ENCODE measurements around the gene ESRP2. TPM values are rescaled to one million over a fixed set of nuclear protein-coding genes. Genes with fewer than 3 reads are reported as not detected.

The ESRP2 gene
- total RNA-seq (2014; rRNA removed; shearing (Covaris generic); ENCODE audit: low replicate concordance), result not detected in 2 replicates

GRCh38 chr16:68235887-68236136 lies at the start of gene ESRP2:
Gene ESRP2, minus strand, starts transcription at chr16:68236127. Its CDS starts 82 bp downstream, at chr16:68236045.
- Histone ChIP-seq H3K27ac (ENCODE audit: low read length) (peak within 1 kb of the TSS; percentile 53; the same call in 1 of the 2 replicates), H3K79me2 (ENCODE audit: low read length) (no peaks in the 10 kb centered on the region), H3K4me1 (ENCODE audit: low read length) (peaks cover 17% of the 10 kb centered on the region), H2AFZ (ENCODE audit: low read length) (0 out of 2 replicates have a peak within 1 kb of the TSS, but pooled peaks have one; percentile 51), H3K9ac (ENCODE audit: low read length) (peak within 1 kb of the TSS; percentile 80), H3K27me3 (ENCODE audit: low read length) (no peaks in the 10 kb centered on the region), H3K4me3 (ENCODE audit: low read length) (peak within 1 kb of the TSS; percentile 77), H3K4me2 (ENCODE audit: low read depth, low read length, poor library complexity, severe bottlenecking) (peak within 1 kb of the TSS; percentile 91), H4K20me1 (ENCODE audit: insufficient read depth, low read depth, low read length) (no peaks in the 10 kb centered on the region), H3K9me2 (replicated peaks; ENCODE audit: insufficient read depth, low read length) (no peaks in the 10 kb centered on the region), H3K9me3 (ENCODE audit: low read length) (no peaks in the 10 kb centered on the region), H3K36me3 (ENCODE audit: insufficient read depth, low read length) (no peaks in the 10 kb centered on the region)
- no peak for DNase-seq

GRCh38 chr16:68285683-68286082 lies 49.8 kb upstream of the ESRP2 start:
- no peaks in the 10 kb centered on the region for H3K27me3 ChIP-seq (ENCODE audit: low read length)
- peaks cover 100% of the 10 kb centered on the region for H3K4me1 ChIP-seq (ENCODE audit: low read length)
- peaks cover 8% of the 10 kb centered on the region; the same call in 1 of the 2 replicates for H4K20me1 ChIP-seq (ENCODE audit: insufficient read depth, low read depth, low read length)
- H2AFZ ChIP-seq (ENCODE audit: low read length), result no peak overlapping the region
- H3K36me3 ChIP-seq (ENCODE audit: insufficient read depth, low read length), result peaks cover 17% of the 10 kb centered on the region
- H3K27ac ChIP-seq (ENCODE audit: low read length), result peak overlapping the region; percentile 98
- H3K4me2 ChIP-seq (ENCODE audit: low read depth, low read length, poor library complexity, severe bottlenecking), result peak overlapping the region; percentile 85
- H3K4me3 ChIP-seq (ENCODE audit: low read length), result no peak overlapping the region
- no peaks in the 10 kb centered on the region for H3K9me2 ChIP-seq (replicated peaks; ENCODE audit: insufficient read depth, low read length)
- H3K9ac ChIP-seq (ENCODE audit: low read length), result peak overlapping the region; percentile 72; the same call in 1 of the 2 replicates
- H3K9me3 ChIP-seq (ENCODE audit: low read length), result no peaks in the 10 kb centered on the region
- DNase-seq, result no peak
- peaks cover 55% of the 10 kb centered on the region for H3K79me2 ChIP-seq (ENCODE audit: low read length)

GRCh38 chr16:68284847-68285246 lies 48.9 kb upstream of the ESRP2 start:
- DNase-seq, result peak; percentile 83
- H3K9me3 ChIP-seq (ENCODE audit: low read length), result no peaks in the 10 kb centered on the region
- H3K9ac ChIP-seq (ENCODE audit: low read length), result peak overlapping the region; percentile 72

GRCh38 chr16:68283801-68284598 lies 48.1 kb upstream of the ESRP2 start:
- peaks cover 8% of the 10 kb centered on the region; the same call in 1 of the 2 replicates for H4K20me1 ChIP-seq (ENCODE audit: insufficient read depth, low read depth, low read length)
- H3K27ac ChIP-seq (ENCODE audit: low read length), result peak overlapping the region; percentile 98
- H3K79me2 ChIP-seq (ENCODE audit: low read length), result peaks cover 64% of the 10 kb centered on the region
- H3K4me2 ChIP-seq (ENCODE audit: low read depth, low read length, poor library complexity, severe bottlenecking), result peak overlapping the region; percentile 85
- H3K36me3 ChIP-seq (ENCODE audit: insufficient read depth, low read length), result peaks cover 14% of the 10 kb centered on the region
- peak; percentile 86 for DNase-seq
- no peak overlapping the region for H2AFZ ChIP-seq (ENCODE audit: low read length)
- peaks cover 99% of the 10 kb centered on the region for H3K4me1 ChIP-seq (ENCODE audit: low read length)
- H3K27me3 ChIP-seq (ENCODE audit: low read length), result no peaks in the 10 kb centered on the region
- H3K4me3 ChIP-seq (ENCODE audit: low read length), result peak overlapping the region; percentile 58
- peak overlapping the region; percentile 72 for H3K9ac ChIP-seq (ENCODE audit: low read length)
- no peaks in the 10 kb centered on the region for H3K9me3 ChIP-seq (ENCODE audit: low read length)
- no peaks in the 10 kb centered on the region for H3K9me2 ChIP-seq (replicated peaks; ENCODE audit: insufficient read depth, low read length)

More at GRCh38 chr16:68284847-68285246, 48.9 kb upstream of the ESRP2 start:
- no peak overlapping the region for H2AFZ ChIP-seq (ENCODE audit: low read length)
- peak overlapping the region; percentile 98 for H3K27ac ChIP-seq (ENCODE audit: low read length)
- peaks cover 99% of the 10 kb centered on the region for H3K4me1 ChIP-seq (ENCODE audit: low read length)
- peaks cover 14% of the 10 kb centered on the region for H3K36me3 ChIP-seq (ENCODE audit: insufficient read depth, low read length)
- no peaks in the 10 kb centered on the region for H3K27me3 ChIP-seq (ENCODE audit: low read length)
- peaks cover 56% of the 10 kb centered on the region for H3K79me2 ChIP-seq (ENCODE audit: low read length)
- H3K9me2 ChIP-seq (replicated peaks; ENCODE audit: insufficient read depth, low read length), result no peaks in the 10 kb centered on the region
- H4K20me1 ChIP-seq (ENCODE audit: insufficient read depth, low read depth, low read length), result peaks cover 8% of the 10 kb centered on the region; the same call in 1 of the 2 replicates
- H3K4me2 ChIP-seq (ENCODE audit: low read depth, low read length, poor library complexity, severe bottlenecking), result peak overlapping the region; percentile 85
- peak overlapping the region; percentile 58 for H3K4me3 ChIP-seq (ENCODE audit: low read length)

- Histone ChIP-seq H3K27me3 (ENCODE audit: low read length) (no peaks in the 10 kb centered on the region), H4K20me1 (ENCODE audit: insufficient read depth, low read depth, low read length) (peaks cover 8% of the 10 kb centered on the region; the same call in 1 of the 2 replicates), H3K4me3 (ENCODE audit: low read length) (peak overlapping the region; percentile 58), H3K27ac (ENCODE audit: low read length) (peak overlapping the region; percentile 98), H3K9me3 (ENCODE audit: low read length) (no peaks in the 10 kb centered on the region), H3K79me2 (ENCODE audit: low read length) (peaks cover 65% of the 10 kb centered on the region), H2AFZ (ENCODE audit: low read length) (no peak overlapping the region), H3K9me2 (replicated peaks; ENCODE audit: insufficient read depth, low read length) (no peaks in the 10 kb centered on the region), H3K36me3 (ENCODE audit: insufficient read depth, low read length) (peaks cover 14% of the 10 kb centered on the region), H3K4me2 (ENCODE audit: low read depth, low read length, poor library complexity, severe bottlenecking) (peak overlapping the region; percentile 85), H3K4me1 (ENCODE audit: low read length) (peaks cover 93% of the 10 kb centered on the region), H3K9ac (ENCODE audit: low read length) (peak overlapping the region; percentile 72)
- DNase-seq, result peak; percentile 65
Measured at GRCh38 chr16:68283346-68283745, 47.4 kb upstream of the ESRP2 start.

- H3K79me2 ChIP-seq (ENCODE audit: low read length), result peaks cover 60% of the 10 kb centered on the region
- H3K4me3 ChIP-seq (ENCODE audit: low read length), result no peak overlapping the region
- peaks cover 3% of the 10 kb centered on the region; the same call in 1 of the 2 replicates for H4K20me1 ChIP-seq (ENCODE audit: insufficient read depth, low read depth, low read length)
- peak overlapping the region; percentile 85 for H3K4me2 ChIP-seq (ENCODE audit: low read depth, low read length, poor library complexity, severe bottlenecking)
- no peak overlapping the region for H2AFZ ChIP-seq (ENCODE audit: low read length)
- H3K9me3 ChIP-seq (ENCODE audit: low read length), result no peaks in the 10 kb centered on the region
- no peaks in the 10 kb centered on the region for H3K27me3 ChIP-seq (ENCODE audit: low read length)
- H3K27ac ChIP-seq (ENCODE audit: low read length), result peak overlapping the region; percentile 98
- peaks cover 80% of the 10 kb centered on the region for H3K4me1 ChIP-seq (ENCODE audit: low read length)
- DNase-seq, result no peak
- no peak overlapping the region for H3K9ac ChIP-seq (ENCODE audit: low read length)
- H3K36me3 ChIP-seq (ENCODE audit: insufficient read depth, low read length), result peaks cover 4% of the 10 kb centered on the region
- H3K9me2 ChIP-seq (replicated peaks; ENCODE audit: insufficient read depth, low read length), result no peaks in the 10 kb centered on the region
Measured at GRCh38 chr16:68282064-68282452, 46.1 kb upstream of the ESRP2 start.

GRCh38 chr16:68281368-68282063 lies 45.6 kb upstream of the ESRP2 start:
- Histone ChIP-seq H2AFZ (ENCODE audit: low read length) (no peak overlapping the region), H3K27me3 (ENCODE audit: low read length) (no peaks in the 10 kb centered on the region), H3K4me3 (ENCODE audit: low read length) (no peak overlapping the region), H3K9me2 (replicated peaks; ENCODE audit: insufficient read depth, low read length) (no peaks in the 10 kb centered on the region), H4K20me1 (ENCODE audit: insufficient read depth, low read depth, low read length) (peaks cover 3% of the 10 kb centered on the region; the same call in 1 of the 2 replicates), H3K27ac (ENCODE audit: low read length) (peak overlapping the region; percentile 98), H3K4me2 (ENCODE audit: low read depth, low read length, poor library complexity, severe bottlenecking) (peak overlapping the region; percentile 85), H3K79me2 (ENCODE audit: low read length) (peaks cover 61% of the 10 kb centered on the region), H3K9me3 (ENCODE audit: low read length) (no peaks in the 10 kb centered on the region), H3K36me3 (ENCODE audit: insufficient read depth, low read length) (peaks cover 3% of the 10 kb centered on the region; the same call in 1 of the 2 replicates), H3K9ac (ENCODE audit: low read length) (no peak overlapping the region), H3K4me1 (ENCODE audit: low read length) (peaks cover 75% of the 10 kb centered on the region)
- no peak for DNase-seq
